ENCODE measurements around the gene NSD2.
A peak's percentile ranks its signal among the peaks of the same experiment; 100 is the strongest.
"Not testable (repeated sequence)": the region's sequence is repeated elsewhere in the genome, so short reads cannot be mapped to it uniquely, and the experiment has no call there.

NSD2 gene

GRCh38 chr4:1870578-1871443 is at the start of gene NSD2:
Gene NSD2 (plus strand): TSS chr4:1871393. CDS start chr4:1900655, 29,262 bp downstream.
- DNase-seq (ENCODE audit: low read depth): peak; percentile 86

- no peak for DNase-seq (ENCODE audit: low read depth)
Measured at GRCh38 chr4:1821679-1822567, 49.3 kb upstream of the NSD2 start.

- no peak for DNase-seq (ENCODE audit: low read depth)
Measured at GRCh38 chr4:1822568-1823544, 48.3 kb upstream of the NSD2 start.

GRCh38 chr4:1823545-1823932 is 47.7 kb upstream of the NSD2 start:
- DNase-seq (ENCODE audit: low read depth): no peak

- no peak for DNase-seq (ENCODE audit: low read depth)
Measured at GRCh38 chr4:1824746-1825145, 46.4 kb upstream of the NSD2 start.

- DNase-seq (ENCODE audit: low read depth): no peak
Measured at GRCh38 chr4:1825326-1825725, 45.9 kb upstream of the NSD2 start.

- DNase-seq (ENCODE audit: low read depth): no peak
Measured at GRCh38 chr4:1826531-1827350, 44.5 kb upstream of the NSD2 start.

- DNase-seq (ENCODE audit: low read depth): no peak
Measured at GRCh38 chr4:1830234-1830633, 41.0 kb upstream of the NSD2 start.

- no peak for DNase-seq (ENCODE audit: low read depth)
Measured at GRCh38 chr4:1830642-1831228, 40.5 kb upstream of the NSD2 start.

GRCh38 chr4:1831331-1831730 is 39.9 kb upstream of the NSD2 start:
- DNase-seq (ENCODE audit: low read depth): no peak

- DNase-seq (ENCODE audit: low read depth): no peak
Measured at GRCh38 chr4:1832690-1833089, 38.5 kb upstream of the NSD2 start.

GRCh38 chr4:1833307-1834046 is 37.7 kb upstream of the NSD2 start:
- DNase-seq (ENCODE audit: low read depth): no peak

GRCh38 chr4:1834047-1834775 is 37.0 kb upstream of the NSD2 start:
- DNase-seq (ENCODE audit: low read depth): no peak

GRCh38 chr4:1835836-1836235 is 35.4 kb upstream of the NSD2 start:
- not testable (repeated sequence) for DNase-seq (ENCODE audit: low read depth)

GRCh38 chr4:1836650-1837049 is 34.5 kb upstream of the NSD2 start:
- DNase-seq (ENCODE audit: low read depth): no peak

GRCh38 chr4:1837069-1837468 is 34.1 kb upstream of the NSD2 start:
- DNase-seq (ENCODE audit: low read depth): no peak

- DNase-seq (ENCODE audit: low read depth): no peak
Measured at GRCh38 chr4:1839282-1839681, 31.9 kb upstream of the NSD2 start.

- DNase-seq (ENCODE audit: low read depth): no peak
Measured at GRCh38 chr4:1841201-1841886, 29.8 kb upstream of the NSD2 start.

GRCh38 chr4:1841887-1842210 is 29.3 kb upstream of the NSD2 start:
- no peak for DNase-seq (ENCODE audit: low read depth)
